ENCODE measurements around the gene OSCAR. TPM values are rescaled to one million over a fixed set of nuclear protein-coding genes. Genes with fewer than 3 reads are reported as not detected.

Gene OSCAR
- total RNA-seq, 1 donor from 2014 or later, result 1.2 TPM

- H3K27ac ChIP-seq, result no peak overlapping the region
- no peaks in the 10 kb centered on the region for H3K9me3 ChIP-seq
- no peaks in the 10 kb centered on the region for H3K27me3 ChIP-seq
- DNase-seq (ENCODE audit: extremely low spot score in 2 of 2), result no peak
- TF ChIP-seq POLR2A (IDR thresholded peaks at IDR 0.05) (no peak), CTCF (IDR thresholded peaks at IDR 0.05) (no peak), POLR2AphosphoS5 (IDR thresholded peaks at IDR 0.05; ENCODE audit: insufficient read depth in 1 of 2, low read depth in 1 of 2) (no peak)
- intact Hi-C loops (cut with DNase I), result no loop called here
- no peaks in the 10 kb centered on the region for H3K4me1 ChIP-seq
- H3K36me3 ChIP-seq, result no peaks in the 10 kb centered on the region
- no peak overlapping the region for H3K4me3 ChIP-seq
These were observed 25.8 kb downstream of the OSCAR start for GRCh38 chr19:54074851-54075250.

GRCh38 chr19:54073829-54074228 lies 26.8 kb downstream of the OSCAR start:
- intact Hi-C loops (cut with DNase I), result no loop called here
- H3K4me3 ChIP-seq, result no peak overlapping the region
- no peaks in the 10 kb centered on the region for H3K27me3 ChIP-seq
- H3K4me1 ChIP-seq, result no peaks in the 10 kb centered on the region
- DNase-seq (ENCODE audit: extremely low spot score in 2 of 2), result no peak
- no peaks in the 10 kb centered on the region for H3K9me3 ChIP-seq
- H3K36me3 ChIP-seq, result no peaks in the 10 kb centered on the region
- TF ChIP-seq POLR2A (IDR thresholded peaks at IDR 0.05) (no peak), CTCF (IDR thresholded peaks at IDR 0.05) (no peak), POLR2AphosphoS5 (IDR thresholded peaks at IDR 0.05; ENCODE audit: insufficient read depth in 1 of 2, low read depth in 1 of 2) (no peak)
- H3K27ac ChIP-seq, result no peak overlapping the region

- no peak overlapping the region for H3K4me3 ChIP-seq
- intact Hi-C loops (cut with DNase I), result no loop called here
- H3K36me3 ChIP-seq, result no peaks in the 10 kb centered on the region
- no peaks in the 10 kb centered on the region for H3K9me3 ChIP-seq
- no peak for TF ChIP-seq CTCF (IDR thresholded peaks at IDR 0.05)
- no peak for TF ChIP-seq POLR2A (IDR thresholded peaks at IDR 0.05)
- TF ChIP-seq POLR2AphosphoS5 (IDR thresholded peaks at IDR 0.05; ENCODE audit: insufficient read depth in 1 of 2, low read depth in 1 of 2), result no peak
- no peak overlapping the region for H3K27ac ChIP-seq
- H3K27me3 ChIP-seq, result no peaks in the 10 kb centered on the region
- DNase-seq (ENCODE audit: extremely low spot score in 2 of 2), result no peak
- no peaks in the 10 kb centered on the region for H3K4me1 ChIP-seq
These were observed 31.1 kb downstream of the OSCAR start for GRCh38 chr19:54069470-54069869.

GRCh38 chr19:54063350-54064116 lies 37.1 kb downstream of the OSCAR start, which contains the start of gene VSTM1:
TSS of gene VSTM1 (minus strand) at chr19:54063897. CDS start at chr19:54063777, 120 bp downstream.
- TF ChIP-seq POLR2AphosphoS5 (IDR thresholded peaks at IDR 0.05; ENCODE audit: insufficient read depth in 1 of 2, low read depth in 1 of 2) (no peak), POLR2A (IDR thresholded peaks at IDR 0.05) (no peak), CTCF (IDR thresholded peaks at IDR 0.05) (no peak)
- Histone ChIP-seq H3K36me3 (no peaks in the 10 kb centered on the region), H3K27me3 (no peaks in the 10 kb centered on the region), H3K27ac (no peak within 1 kb of the TSS), H3K9me3 (no peaks in the 10 kb centered on the region), H3K4me1 (no peaks in the 10 kb centered on the region), H3K4me3 (no peak within 1 kb of the TSS)
- intact Hi-C loops (cut with DNase I), result no loop called here
- no peak for DNase-seq (ENCODE audit: extremely low spot score in 2 of 2)

- H3K27ac ChIP-seq, result no peak overlapping the region
- no peaks in the 10 kb centered on the region for H3K9me3 ChIP-seq
- intact Hi-C loops (cut with DNase I), result no loop called here
- H3K4me3 ChIP-seq, result no peak overlapping the region
- no peaks in the 10 kb centered on the region for H3K4me1 ChIP-seq
- no peak for TF ChIP-seq POLR2A (IDR thresholded peaks at IDR 0.05)
- TF ChIP-seq POLR2AphosphoS5 (IDR thresholded peaks at IDR 0.05; ENCODE audit: insufficient read depth in 1 of 2, low read depth in 1 of 2), result no peak
- TF ChIP-seq CTCF (IDR thresholded peaks at IDR 0.05), result no peak
- no peaks in the 10 kb centered on the region for H3K27me3 ChIP-seq
- DNase-seq (ENCODE audit: extremely low spot score in 2 of 2), result no peak
- H3K36me3 ChIP-seq, result no peaks in the 10 kb centered on the region
These were observed 38.0 kb downstream of the OSCAR start for GRCh38 chr19:54062643-54063042.
